GM12878 (cell line): ENCODE measurements around the gene LRRC4. TPM values are rescaled to one million over a fixed set of nuclear protein-coding genes. Genes with fewer than 3 reads are reported as not detected.

ENCODE experiments used
- ATAC-seq: fragments of 200-7000 bp; cut with Tn5 transposase; 3 replicates; pipeline ENCODE4 v1.9.1; 2020; ENCODE audit warnings: mild to moderate bottlenecking, moderate library complexity
- BruUV-seq: library from RNA; stranded (reverse); fragments of 400-500 nt; replicated peaks from 2 replicates; lab custom pipeline; 2021; lab: Mats Ljungman, UMichigan
- CTCF ChIA-PET: fragments of 300-600 bp; sonication (Branson Sonifier 250); formaldehyde crosslinking; extraction: SDS; loops from one replicate; lab custom pipeline; 2021; ENCODE audit warnings: inconsistent platforms; lab: Yijun Ruan, JAX
- POLR2A ChIA-PET: fragments of 350-600 bp; formaldehyde crosslinking; extraction: SDS; loops from one replicate; lab custom pipeline; 2021; ENCODE audit warnings: inconsistent platforms; lab: Charles Lee
- RAD21 ChIA-PET: fragments of 300-600 bp; sonication (Branson Sonifier 250); formaldehyde crosslinking; loops from one replicate; lab custom pipeline; 2023; ENCODE audit warnings: antibody characterized with exemption; ENCODE audit not compliant: unreplicated experiment; lab: Charles Lee
- SMC1A ChIA-PET: fragments of 300-600 bp; sonication (Branson Sonifier 250); formaldehyde crosslinking; loops from one replicate; lab custom pipeline; 2023; ENCODE audit not compliant: unreplicated experiment, uncharacterized antibody; lab: Charles Lee
- DNase-seq: peaks from one replicate; pipeline ENCODE4 v3.0.0-alpha.2; 2011; ENCODE audit warnings: low read depth, low spot score
- FAIRE-seq: peaks from 3 replicates; lab custom pipeline; 2011; peaks lifted over from hg19 to GRCh38; lab: Jason Lieb, UNC
- H2AFZ ChIP-seq: 2 replicates; pipeline ENCODE4 v1.6.0; 2011; ENCODE audit warnings: low read depth, low read length, control low read depth; ENCODE audit not compliant: control insufficient read depth
- H3K27ac ChIP-seq: 2 replicates; pipeline ENCODE4 v1.5.1; 2011; ENCODE audit warnings: control low read depth; ENCODE audit not compliant: control insufficient read depth, insufficient read depth
- H3K27me3 ChIP-seq, 2 experiments: replicated peaks in 1 of 2; 2 replicates each; pipeline versions ENCODE4 v1.6.0 to v1.6.1; 2011; ENCODE audit warnings: low read length in 1 of 2; ENCODE audit not compliant: control insufficient read depth in 2 of 2, insufficient read depth in 2 of 2
- H3K36me3 ChIP-seq, 2 experiments: 2 replicates each; pipeline ENCODE4 v1.5.1; 2011; ENCODE audit warnings: low read length in 1 of 2; ENCODE audit not compliant: control insufficient read depth in 2 of 2, insufficient read depth in 2 of 2
- H3K4me1 ChIP-seq: 2 replicates; pipeline ENCODE4 v1.6.1; 2011; ENCODE audit warnings: mild to moderate bottlenecking, low read length, moderate library complexity, mixed read lengths; ENCODE audit not compliant: control insufficient read depth, insufficient read depth
- H3K4me2 ChIP-seq: 2 replicates; pipeline ENCODE4 v1.6.0; 2011; ENCODE audit warnings: control low read depth; ENCODE audit not compliant: control insufficient read depth, insufficient read depth
- H3K4me3 ChIP-seq: fragments of 200-600 bp; sonication (generic); 2 replicates; pipeline ENCODE4 v1.5.1; 2016
- H3K79me2 ChIP-seq: 2 replicates; pipeline ENCODE4 v1.6.0; 2011; ENCODE audit warnings: low read length; ENCODE audit not compliant: control insufficient read depth, insufficient read depth
- H3K9ac ChIP-seq: 2 replicates; pipeline ENCODE4 v1.8.0; 2011; ENCODE audit warnings: low read length, control low read depth, mixed read lengths; ENCODE audit not compliant: control insufficient read depth, insufficient read depth
- H3K9me3 ChIP-seq: replicated peaks from 3 replicates; pipeline ENCODE4 v1.5.1; 2011; ENCODE audit warnings: mild to moderate bottlenecking, low read length; ENCODE audit not compliant: control insufficient read depth, insufficient read depth
- H4K20me1 ChIP-seq: 2 replicates; pipeline ENCODE4 v1.6.0; 2011; ENCODE audit not compliant: control insufficient read depth, insufficient read depth
- BHLHE40 ChIP-seq, 2 experiments: fragments of 450-650 bp in 1 of 2; IDR thresholded peaks; 2 replicates each; pipeline ENCODE4 v1.6.1; 2011 to 2017; ENCODE audit warnings: low read depth in 2 of 2, borderline replicate concordance in 1 of 2, improper control_type of control experiment in 1 of 2, low read length in 1 of 2, mild to moderate bottlenecking in 1 of 2
- ESRRA ChIP-seq: IDR thresholded peaks from 2 replicates; pipeline ENCODE4 v1.6.1; 2012; ENCODE audit warnings: mild to moderate bottlenecking, low read length, improper control_type of control experiment
- PML ChIP-seq: IDR thresholded peaks from 2 replicates; pipeline ENCODE4 v1.6.1; 2012; ENCODE audit warnings: low read length, inconsistent platforms
- TARDBP ChIP-seq: IDR thresholded peaks from 2 replicates; pipeline ENCODE4 v1.6.1; 2016; ENCODE audit warnings: borderline replicate concordance
- TBL1XR1 ChIP-seq: IDR thresholded peaks from 2 replicates; pipeline ENCODE4 v1.6.1; 2012; ENCODE audit warnings: low read depth, low read length, improper control_type of control experiment
- TCF12 ChIP-seq: IDR thresholded peaks from 2 replicates; pipeline ENCODE4 v1.6.1; 2011; ENCODE audit warnings: low read depth, mild to moderate bottlenecking, low read length
- ZNF207 ChIP-seq: fragments of 450-650 bp; IDR thresholded peaks from 2 replicates; pipeline ENCODE4 v1.6.1; 2014; ENCODE audit warnings: antibody characterized with exemption, mild to moderate bottlenecking, borderline replicate concordance
- WGBS: methylation state at CpG from one replicate; pipeline ENCODE4 v1.1.6; 2016; ENCODE audit warnings: low lambda C conversion rate; ENCODE audit not compliant: insufficient replicate concordance, insufficient coverage; ENCODE audit errors: missing lambda C conversion rate; 5-methylcytosine and 5-hydroxymethylcytosine counted together
- in situ Hi-C: fragments of 300-500 bp; cut with MboI; formaldehyde crosslinking; loops from 9 replicates; pipeline ENCODE4 v1.14.3; 2018; ENCODE audit warnings: mixed read lengths
- intact Hi-C: fragments of 100-400 bp; cut with micrococcal nuclease; formaldehyde crosslinking; loops from one replicate; pipeline ENCODE4 v1.14.2; 2022; ENCODE audit not compliant: unreplicated experiment
- polyA plus RNA-seq, 11 experiments: library from polyadenylated mRNA; depleted of rRNA in 4 of 11; unstranded in 6 of 11; stranded (reverse) in 5 of 11; fragments of >200 nt; fragmentation: Nextera tagmentation in 4 of 11; fragmentation: Illumina TruSeq in 1 of 11; extraction: Ambion mirVana in 4 of 11; extraction: Trizol in 1 of 11; gene quantifications; 1 replicate in 1 of 11; 2 replicates in 10 of 11; pipeline versions ENCODE4 v1.2.1 to v1.2.3, GENCODE V29; 2011 to 2016; ENCODE audit warnings: inconsistent platforms in 2 of 11, missing spikeins in 2 of 11, low read depth in 1 of 11
- total RNA-seq, 4 experiments: library from RNA; depleted of rRNA in 3 of 4; stranded (reverse); fragments of >200 nt in 3 of 4; fragmentation: Illumina TruSeq in 1 of 4; extraction: Trizol in 1 of 4; gene quantifications; 2 replicates each; pipeline versions ENCODE4 v1.2.1 to v1.2.3, GENCODE V29; 2013 to 2021

LRRC4 gene
- total and polyA plus RNA-seq, 10 of the 15 experiments (the other 5 are each of a cell fraction or from before 2014, with no cell fraction given): 0.06 to 0.85 (median 0.12) TPM; not detected in 4

GRCh38 chr7:128029405-128029995 lies 1.7 kb downstream of the LRRC4 start:
- H3K4me1 ChIP-seq: peaks cover 6% of the 10 kb centered on the region; the same call in 1 of the 2 replicates
- no peak overlapping the region for H3K4me3 ChIP-seq
- 98% methylated on average over 17 of the region's 17 CpGs for WGBS
- no peak overlapping the region for H3K27ac ChIP-seq
- no peaks in the 10 kb centered on the region for H3K27me3 ChIP-seq
- ATAC-seq: no peak
- intact Hi-C loops: no loop called here
- no peak overlapping the region for H3K9ac ChIP-seq
- CTCF ChIA-PET: interaction anchor here (1.3 kb wide), 1 partner anchor 180 kb away, joined by 4 read pairs; no protein-coding TSS in a partner anchor
- no peaks in the 10 kb centered on the region; the same call in 2 of the 3 replicates for H3K9me3 ChIP-seq
- no peak overlapping the region for H3K4me2 ChIP-seq
- TF ChIP-seq BHLHE40 (IDR thresholded peaks at IDR 0.05; ENCODE audit: borderline replicate concordance in 1 of 2, low read depth in 2 of 2, low read length in 1 of 2) (no peak), ESRRA (no peak), ZNF207 (no peak), PML (no peak), TCF12 (no peak), TBL1XR1 (no peak), TARDBP (no peak)
- TF ChIP-seq, all 136 proteins: peak for 0
- no TSS peak for BruUV-seq
- RAD21 ChIA-PET: no interaction called here
- in situ Hi-C loops: no loop called here
- Histone ChIP-seq H2AFZ (no peak overlapping the region), H4K20me1 (peaks cover 15% of the 10 kb centered on the region; the same call in 1 of the 2 replicates), H3K79me2 (no peaks in the 10 kb centered on the region; the same call in 1 of the 2 replicates), H3K36me3 (peaks cover 9 to 15% of the 10 kb centered on the region in 2 experiments)
- POLR2A ChIA-PET: no interaction called here
- FAIRE-seq (no peak), DNase-seq (no peak)
- SMC1A ChIA-PET: interaction anchor here (1.2 kb wide), 1 partner anchor 9 kb away, joined by 3 read pairs; no protein-coding TSS in a partner anchor
